Hepatocyte (in vitro differentiated cells): Measurements from ENCODE around the gene NGFR.

ENCODE experiments used
- EZH2 ChIP-seq: fragments of 200-600 bp; sonication (generic); IDR thresholded peaks from 2 replicates; pipeline ENCODE4 v1.6.1; 2016; ENCODE audit warnings: antibody characterized with exemption, mild to moderate bottlenecking, borderline replicate concordance
- EZH2phosphoT487 ChIP-seq: fragments of 200-600 bp; sonication (generic); IDR thresholded peaks from one replicate; pipeline ENCODE4 v1.6.1; 2018; ENCODE audit warnings: antibody characterized with exemption, mild to moderate bottlenecking, low read depth, moderate library complexity; ENCODE audit not compliant: unreplicated experiment, severe bottlenecking
- TF ChIP-seq, protein P1 (sequence below): fragments of 200-600 bp; sonication (generic); IDR thresholded peaks from 2 replicates; pipeline ENCODE4 v1.5.1; 2016; ENCODE audit warnings: antibody characterized with exemption, mild to moderate bottlenecking; ENCODE audit not compliant: poor library complexity

GRCh38 chr17:49515196-49515770 lies 20.2 kb downstream of the NGFR start:
- TF ChIP-seq, protein P1, sequence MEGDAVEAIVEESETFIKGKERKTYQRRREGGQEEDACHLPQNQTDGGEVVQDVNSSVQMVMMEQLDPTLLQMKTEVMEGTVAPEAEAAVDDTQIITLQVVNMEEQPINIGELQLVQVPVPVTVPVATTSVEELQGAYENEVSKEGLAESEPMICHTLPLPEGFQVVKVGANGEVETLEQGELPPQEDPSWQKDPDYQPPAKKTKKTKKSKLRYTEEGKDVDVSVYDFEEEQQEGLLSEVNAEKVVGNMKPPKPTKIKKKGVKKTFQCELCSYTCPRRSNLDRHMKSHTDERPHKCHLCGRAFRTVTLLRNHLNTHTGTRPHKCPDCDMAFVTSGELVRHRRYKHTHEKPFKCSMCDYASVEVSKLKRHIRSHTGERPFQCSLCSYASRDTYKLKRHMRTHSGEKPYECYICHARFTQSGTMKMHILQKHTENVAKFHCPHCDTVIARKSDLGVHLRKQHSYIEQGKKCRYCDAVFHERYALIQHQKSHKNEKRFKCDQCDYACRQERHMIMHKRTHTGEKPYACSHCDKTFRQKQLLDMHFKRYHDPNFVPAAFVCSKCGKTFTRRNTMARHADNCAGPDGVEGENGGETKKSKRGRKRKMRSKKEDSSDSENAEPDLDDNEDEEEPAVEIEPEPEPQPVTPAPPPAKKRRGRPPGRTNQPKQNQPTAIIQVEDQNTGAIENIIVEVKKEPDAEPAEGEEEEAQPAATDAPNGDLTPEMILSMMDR = no peak
- no peak for TF ChIP-seq EZH2phosphoT487
- no peak for TF ChIP-seq EZH2
